RWPE1 (cell line): ENCODE measurements around the gene NR6A1.
A peak's percentile ranks its signal among the peaks of the same experiment; 100 is the strongest.

Experiments
- CTCF ChIA-PET: fragments of 350-600 bp; sonication (Branson Sonifier 250); formaldehyde crosslinking; extraction: SDS; loops from one replicate; lab custom pipeline; 2021; lab: Yijun Ruan, JAX
- POLR2A ChIA-PET: fragments of 400-600 bp; formaldehyde crosslinking; extraction: SDS; loops from one replicate; lab custom pipeline; 2020; ENCODE audit warnings: antibody characterized with exemption; ENCODE audit not compliant: low non-redundant PET; lab: Yijun Ruan, JAX
- DNase-seq: peaks from one replicate; pipeline ENCODE4 v3.0.0; 2012; ENCODE audit warnings: low spot score
- H3K27ac ChIP-seq: fragments of 450-650 bp; 2 replicates; pipeline ENCODE4 v1.5.1; 2017
- CTCF ChIP-seq: fragments of 450-650 bp; conservative IDR thresholded peaks from 2 replicates; pipeline ENCODE4 v1.5.1; 2017; ENCODE audit warnings: low read depth, mild to moderate bottlenecking

NR6A1 gene

GRCh38 chr9:124662561-124662960 lies 108.5 kb downstream of the NR6A1 start:
- no peak for DNase-seq
- TF ChIP-seq CTCF: no peak
- ChIA-PET POLR2A (no interaction called here), CTCF (interaction anchor here (0.6 to 1.0 kb wide), 3 partner anchors 43 to 220 kb away, joined by 3 to 7 read pairs (median 3); no protein-coding TSS in a partner anchor)
- no peak overlapping the region for H3K27ac ChIP-seq

- no peak for DNase-seq
- no peak overlapping the region for H3K27ac ChIP-seq
- TF ChIP-seq CTCF: no peak
- ChIA-PET CTCF (interaction anchor here (0.6 to 1.3 kb wide), 7 partner anchors 15 to 219 kb away, joined by 3 to 7 read pairs (median 4); no protein-coding TSS in a partner anchor), POLR2A (no interaction called here)
Measured at GRCh38 chr9:124661271-124661670, 109.8 kb downstream of the NR6A1 start.

GRCh38 chr9:124660341-124660801 lies 110.7 kb downstream of the NR6A1 start:
- ChIA-PET POLR2A (interaction anchor here (0.6 to 1.1 kb wide), 3 partner anchors 33 to 109 kb away, joined by 3 to 6 read pairs (median 4); no protein-coding TSS in a partner anchor), CTCF (interaction anchor here (0.8 to 1.0 kb wide), 2 partner anchors 110 to 123 kb away, joined by 3 to 4 read pairs; no protein-coding TSS in a partner anchor)
- peak overlapping the region; percentile 66 for H3K27ac ChIP-seq
- no peak for TF ChIP-seq CTCF
- DNase-seq: peak; percentile 48

GRCh38 chr9:124659099-124659659 lies 111.9 kb downstream of the NR6A1 start:
- POLR2A ChIA-PET: interaction anchor here (0.7 to 1.4 kb wide), 4 partner anchors 42 to 107 kb away, joined by 3 to 5 read pairs (median 3); no protein-coding TSS in a partner anchor
- TF ChIP-seq CTCF: no peak
- peak overlapping the region; percentile 97 for H3K27ac ChIP-seq
- CTCF ChIA-PET: interaction anchor here (0.9 to 3.1 kb wide), 3 partner anchors 41 to 107 kb away, joined by 3 to 19 read pairs (median 5); no protein-coding TSS in a partner anchor
- peak; percentile 97 for DNase-seq

- ChIA-PET POLR2A (interaction anchor here (0.7 to 1.4 kb wide), 3 partner anchors 29 to 86 kb away, joined by 3 to 5 read pairs (median 3); no protein-coding TSS in a partner anchor), CTCF (interaction anchor here (0.7 to 3.1 kb wide), 3 partner anchors 20 to 107 kb away, joined by 3 to 19 read pairs (median 5); no protein-coding TSS in a partner anchor)
- peak overlapping the region; percentile 97 for H3K27ac ChIP-seq
- peak; percentile 99 for DNase-seq
- no peak for TF ChIP-seq CTCF
Measured at GRCh38 chr9:124658165-124659017, 112.7 kb downstream of the NR6A1 start.

- POLR2A ChIA-PET: interaction anchor here (0.5 to 0.6 kb wide), 2 partner anchors 9 to 40 kb away, joined by 3 read pairs; no protein-coding TSS in a partner anchor
- no peak overlapping the region for H3K27ac ChIP-seq
- CTCF ChIA-PET: interaction anchor here (0.7 to 3.1 kb wide), 3 partner anchors 40 to 121 kb away, joined by 3 to 19 read pairs (median 5); no protein-coding TSS in a partner anchor
- no peak for TF ChIP-seq CTCF
- no peak for DNase-seq
Measured at GRCh38 chr9:124657516-124657915, 113.6 kb downstream of the NR6A1 start.
